ENCODE measurements around the gene THOC6. TPM values are rescaled to one million over a fixed set of nuclear protein-coding genes. Genes with fewer than 3 reads are reported as not detected.

Gene THOC6
- total RNA-seq, 2 donors from 2014 or later: 27.4 to 45.8 TPM

DNA sequence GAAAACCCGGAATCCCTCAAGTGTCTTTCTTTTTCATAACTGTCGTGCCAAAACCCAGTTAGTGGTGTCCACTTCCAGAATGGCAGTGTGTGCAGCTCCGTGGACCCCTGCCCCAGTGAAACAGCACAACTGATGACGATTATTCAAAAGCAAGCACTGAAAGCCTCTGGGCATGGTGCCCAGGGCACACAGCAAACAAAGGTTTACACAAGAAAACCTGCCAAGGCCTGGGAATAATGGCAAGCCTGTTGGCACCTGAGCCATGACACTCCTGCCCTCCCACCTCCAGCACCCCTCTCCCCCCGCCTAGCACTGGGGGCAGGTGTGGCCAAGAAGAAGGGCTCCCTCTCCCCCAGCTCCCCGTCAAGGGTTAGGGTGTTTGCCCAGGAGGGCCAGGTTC lies 46.4 kb upstream of the THOC6 start:
- intact Hi-C loops (cut with DNase I): no loop called here
- no peaks in the 10 kb centered on the region for H3K9me3 ChIP-seq
- no peak overlapping the region for H3K4me3 ChIP-seq
- no peaks in the 10 kb centered on the region for H3K36me3 ChIP-seq
- TF ChIP-seq, protein P1, sequence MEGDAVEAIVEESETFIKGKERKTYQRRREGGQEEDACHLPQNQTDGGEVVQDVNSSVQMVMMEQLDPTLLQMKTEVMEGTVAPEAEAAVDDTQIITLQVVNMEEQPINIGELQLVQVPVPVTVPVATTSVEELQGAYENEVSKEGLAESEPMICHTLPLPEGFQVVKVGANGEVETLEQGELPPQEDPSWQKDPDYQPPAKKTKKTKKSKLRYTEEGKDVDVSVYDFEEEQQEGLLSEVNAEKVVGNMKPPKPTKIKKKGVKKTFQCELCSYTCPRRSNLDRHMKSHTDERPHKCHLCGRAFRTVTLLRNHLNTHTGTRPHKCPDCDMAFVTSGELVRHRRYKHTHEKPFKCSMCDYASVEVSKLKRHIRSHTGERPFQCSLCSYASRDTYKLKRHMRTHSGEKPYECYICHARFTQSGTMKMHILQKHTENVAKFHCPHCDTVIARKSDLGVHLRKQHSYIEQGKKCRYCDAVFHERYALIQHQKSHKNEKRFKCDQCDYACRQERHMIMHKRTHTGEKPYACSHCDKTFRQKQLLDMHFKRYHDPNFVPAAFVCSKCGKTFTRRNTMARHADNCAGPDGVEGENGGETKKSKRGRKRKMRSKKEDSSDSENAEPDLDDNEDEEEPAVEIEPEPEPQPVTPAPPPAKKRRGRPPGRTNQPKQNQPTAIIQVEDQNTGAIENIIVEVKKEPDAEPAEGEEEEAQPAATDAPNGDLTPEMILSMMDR (IDR thresholded peaks at IDR 0.05): no peak
- H3K4me1 ChIP-seq: peaks cover 4% of the 10 kb centered on the region
- peak; percentile 71 for DNase-seq
- H3K27me3 ChIP-seq: no peaks in the 10 kb centered on the region
- no peak overlapping the region for H3K9ac ChIP-seq (ENCODE audit: low read depth in 2 of 2, low read length in 2 of 2)
- no peak overlapping the region for H3K27ac ChIP-seq

DNA sequence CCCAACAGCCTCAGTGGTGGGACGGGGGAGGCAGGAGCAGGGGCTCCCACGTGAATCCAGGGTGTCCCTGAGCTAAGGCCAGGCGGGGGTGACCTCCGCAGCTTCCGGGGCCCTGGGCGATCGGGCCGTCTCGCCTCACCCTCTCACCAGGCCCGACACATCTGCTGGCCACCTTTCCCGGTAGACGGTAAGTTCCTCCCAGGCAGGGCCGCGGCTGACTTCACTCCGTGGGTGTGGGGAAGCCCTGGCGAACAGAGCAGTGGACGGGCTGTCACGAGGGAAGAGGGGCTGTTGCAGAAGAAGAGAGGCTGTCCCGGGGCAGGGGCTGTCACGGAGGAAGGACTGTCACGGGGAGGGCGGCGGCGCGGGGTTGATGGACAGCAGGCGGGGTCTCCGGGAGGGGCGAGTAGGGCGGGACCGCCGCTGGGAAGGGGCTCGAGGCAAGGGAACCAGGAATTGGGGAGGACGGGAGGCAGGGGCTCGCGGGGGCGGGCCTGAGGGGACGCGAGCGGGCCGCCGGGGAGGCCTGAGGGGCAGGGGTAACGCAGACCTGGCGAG lies 44.1 kb upstream of the THOC6 start:
- Histone ChIP-seq H3K9me3 (no peaks in the 10 kb centered on the region), H3K36me3 (no peaks in the 10 kb centered on the region), H3K27me3 (no peaks in the 10 kb centered on the region), H3K9ac (ENCODE audit: low read depth in 2 of 2, low read length in 2 of 2) (peak overlapping the region in 1 of 2 donors; percentile 38), H3K4me3 (peak overlapping the region; percentile 84), H3K27ac (no peak overlapping the region), H3K4me1 (peaks cover 7% of the 10 kb centered on the region)
- intact Hi-C loops (cut with DNase I): no loop called here
- TF ChIP-seq, protein P1 (IDR thresholded peaks at IDR 0.05): no peak
- DNase-seq: peak; percentile 46

DNA sequence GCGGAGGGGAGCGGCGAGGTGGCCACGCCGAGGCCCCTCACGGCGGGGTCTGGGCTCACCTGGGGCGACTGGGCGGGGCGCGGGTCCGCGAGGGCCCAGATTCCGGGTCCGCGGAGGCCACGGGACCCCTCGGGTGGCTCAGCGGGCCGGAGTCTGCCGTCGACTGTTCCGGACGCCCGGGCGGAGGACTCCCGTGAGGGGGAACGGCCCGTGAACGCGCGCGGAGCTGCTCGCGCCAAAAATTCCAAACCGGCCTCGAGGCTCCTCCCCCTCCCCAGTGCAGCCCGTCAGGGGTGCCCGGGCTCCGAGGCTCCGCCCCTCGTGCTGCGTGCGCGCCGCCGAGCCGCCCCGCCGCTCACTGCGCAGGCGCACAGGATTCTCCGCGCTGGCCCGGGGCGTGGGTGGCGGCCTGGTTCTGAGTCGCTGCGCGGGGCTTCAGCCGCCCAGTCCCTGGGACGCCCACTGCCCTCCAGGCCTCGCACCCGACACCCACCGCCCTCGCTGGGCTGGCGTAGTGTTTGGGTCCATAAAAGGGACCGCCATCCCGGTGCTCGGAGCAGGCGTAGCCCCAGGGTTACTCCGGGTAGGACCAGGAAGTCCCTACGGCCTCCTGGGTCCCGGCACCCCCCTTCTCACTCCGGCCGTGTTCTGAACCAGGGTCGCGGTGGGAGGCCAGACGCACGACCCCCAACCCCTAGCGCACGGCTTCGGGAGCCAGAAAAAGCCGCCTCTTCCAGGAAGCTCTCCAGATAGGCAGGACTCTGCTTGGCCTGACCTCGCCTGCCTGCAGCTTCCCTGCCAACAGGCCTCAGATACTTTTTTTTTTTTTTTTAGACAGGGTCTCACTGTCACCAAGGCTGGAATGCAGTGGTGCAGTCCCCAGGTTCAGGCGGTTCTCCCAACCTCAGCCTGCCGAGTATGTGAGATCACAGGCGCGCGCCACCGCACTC lies 43.3 kb upstream of the THOC6 start, which contains the start of gene PKMYT1:
PKMYT1 (minus strand) TSS at position 220 of the 950 bp plus-strand sequence. CDS start 789 bp downstream, outside the sequence.
- peaks cover 7% of the 10 kb centered on the region for H3K4me1 ChIP-seq
- H3K36me3 ChIP-seq: no peaks in the 10 kb centered on the region
- peak; percentile 93 for DNase-seq
- no peaks in the 10 kb centered on the region for H3K9me3 ChIP-seq
- H3K27ac ChIP-seq: peak within 1 kb of the TSS; percentile 69
- H3K4me3 ChIP-seq: peak within 1 kb of the TSS; percentile 84
- peak within 1 kb of the TSS; percentile 90 to 100 for H3K9ac ChIP-seq (ENCODE audit: low read depth in 2 of 2, low read length in 2 of 2)
- TF ChIP-seq, protein P1 (IDR thresholded peaks at IDR 0.05): no peak
- intact Hi-C loops (cut with DNase I): no loop called here
- no peaks in the 10 kb centered on the region for H3K27me3 ChIP-seq

DNA sequence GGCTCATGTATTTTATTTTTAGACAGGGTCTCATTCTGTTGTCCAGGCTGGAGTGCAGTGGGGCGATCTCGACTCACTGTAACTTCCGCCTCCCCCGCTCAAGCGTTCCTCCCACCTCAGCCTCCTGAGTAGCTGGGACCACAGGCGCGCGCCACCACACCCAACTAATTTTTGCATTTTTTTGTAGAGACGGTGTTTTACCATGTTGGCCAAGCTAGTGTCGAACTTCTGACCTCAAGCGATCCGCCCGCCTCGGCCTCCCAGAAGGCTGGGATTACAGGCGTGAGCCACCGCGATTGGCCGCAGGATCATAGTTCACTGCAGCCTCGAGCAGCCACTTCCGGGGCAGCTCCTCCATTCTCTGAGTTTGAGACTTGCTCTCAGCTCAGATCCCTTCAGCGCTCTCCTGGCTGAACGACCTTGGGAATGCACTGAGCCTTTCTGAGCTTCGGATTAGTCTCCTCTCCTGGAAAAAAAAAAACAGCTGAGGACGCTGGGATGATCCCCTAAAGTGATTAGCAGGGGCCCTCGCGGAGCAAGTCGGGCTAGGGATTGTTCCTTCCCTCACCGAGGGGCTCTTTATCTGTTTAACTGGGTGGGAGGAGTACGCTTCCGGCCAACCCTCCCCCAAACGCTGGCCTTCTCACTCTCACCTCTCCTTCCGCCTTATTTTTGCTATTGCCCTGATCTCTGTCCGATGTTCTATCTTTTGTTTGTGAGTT lies 42.5 kb upstream of the THOC6 start:
- peak overlapping the region; percentile 84 for H3K4me3 ChIP-seq
- no peaks in the 10 kb centered on the region for H3K9me3 ChIP-seq
- H3K36me3 ChIP-seq: no peaks in the 10 kb centered on the region
- H3K27ac ChIP-seq: no peak overlapping the region
- H3K4me1 ChIP-seq: peaks cover 7% of the 10 kb centered on the region
- peak overlapping the region in 1 of 2 donors; percentile 90 for H3K9ac ChIP-seq (ENCODE audit: low read depth in 2 of 2, low read length in 2 of 2)
- TF ChIP-seq, protein P1 (IDR thresholded peaks at IDR 0.05): no peak
- no peaks in the 10 kb centered on the region for H3K27me3 ChIP-seq
- peak; percentile 40 for DNase-seq
- intact Hi-C loops (cut with DNase I): no loop called here

DNA sequence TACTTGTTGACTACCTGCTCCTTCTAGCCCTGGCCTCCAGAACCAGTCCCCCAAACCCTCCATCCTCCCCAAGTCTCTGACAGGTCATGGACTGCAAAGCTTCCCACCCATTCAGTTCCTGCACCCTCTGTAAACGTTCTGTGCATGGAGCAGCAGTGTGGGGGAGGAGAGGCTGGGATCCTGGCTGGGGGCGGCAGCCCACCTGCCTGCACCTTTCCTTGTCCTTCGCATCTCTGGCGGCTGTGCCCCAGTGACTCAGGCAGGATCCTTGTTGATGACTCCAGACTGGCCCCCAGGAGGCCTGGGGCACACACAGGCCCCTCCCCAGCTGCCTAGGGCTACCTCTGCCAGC lies 42.0 kb upstream of the THOC6 start:
- no peak overlapping the region for H3K4me3 ChIP-seq
- H3K4me1 ChIP-seq: peaks cover 7% of the 10 kb centered on the region
- TF ChIP-seq, protein P1 (IDR thresholded peaks at IDR 0.05): no peak
- no peaks in the 10 kb centered on the region for H3K9me3 ChIP-seq
- intact Hi-C loops (cut with DNase I): no loop called here
- H3K36me3 ChIP-seq: no peaks in the 10 kb centered on the region
- no peak for DNase-seq
- H3K9ac ChIP-seq (ENCODE audit: low read depth in 2 of 2, low read length in 2 of 2): no peak overlapping the region
- no peaks in the 10 kb centered on the region for H3K27me3 ChIP-seq
- no peak overlapping the region for H3K27ac ChIP-seq
